GM18868 (cell line): Measurements from ENCODE around the gene FANCC.
"Not testable (repeated sequence)": the region's sequence is repeated elsewhere in the genome, so short reads cannot be mapped to it uniquely, and the experiment has no call there.

Experiments used
- ATAC-seq: cut with Tn5 transposase; IDR thresholded peaks from one replicate; pipeline ENCODE4 v1.9.1; 2021; ENCODE audit warnings: mild to moderate bottlenecking, moderate library complexity; ENCODE audit not compliant: unreplicated experiment

FANCC gene

GRCh38 chr9:95330720-95331404 lies 13.4 kb upstream of the FANCC start:
- ATAC-seq: no peak

GRCh38 chr9:95329061-95329460 lies 11.6 kb upstream of the FANCC start:
- not testable (repeated sequence) for ATAC-seq

- no peak for ATAC-seq
These were observed 9.8 kb upstream of the FANCC start for GRCh38 chr9:95327239-95327865.

DNA sequence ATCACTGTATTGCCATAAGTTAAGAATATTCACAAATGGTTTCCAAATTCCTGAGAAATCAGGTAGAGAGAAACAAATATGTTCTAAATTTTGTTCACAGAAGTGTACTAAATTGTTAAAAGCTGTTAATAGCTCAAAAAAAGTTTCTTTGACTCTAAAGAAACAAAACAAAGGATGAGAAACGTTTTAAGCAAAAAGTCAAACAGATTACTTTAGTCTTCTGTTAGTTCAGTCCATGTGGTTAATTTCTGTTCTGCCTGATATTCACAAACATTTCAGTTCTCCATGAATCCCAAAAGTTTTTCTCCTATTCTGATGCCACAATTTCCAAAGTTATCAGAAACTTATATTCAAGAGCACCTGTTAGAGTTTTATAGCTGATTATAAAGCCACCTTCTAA lies 7.7 kb upstream of the FANCC start:
- ATAC-seq: no peak

- ATAC-seq: no peak
These were observed 343 bp upstream of the FANCC start for GRCh38 chr9:95317893-95318211.

GRCh38 chr9:95316794-95317118 lies 753 bp downstream of the FANCC start:
- ATAC-seq: peak; percentile 40

GRCh38 chr9:95316274-95316673 lies 1.2 kb downstream of the FANCC start:
- ATAC-seq: no peak

DNA sequence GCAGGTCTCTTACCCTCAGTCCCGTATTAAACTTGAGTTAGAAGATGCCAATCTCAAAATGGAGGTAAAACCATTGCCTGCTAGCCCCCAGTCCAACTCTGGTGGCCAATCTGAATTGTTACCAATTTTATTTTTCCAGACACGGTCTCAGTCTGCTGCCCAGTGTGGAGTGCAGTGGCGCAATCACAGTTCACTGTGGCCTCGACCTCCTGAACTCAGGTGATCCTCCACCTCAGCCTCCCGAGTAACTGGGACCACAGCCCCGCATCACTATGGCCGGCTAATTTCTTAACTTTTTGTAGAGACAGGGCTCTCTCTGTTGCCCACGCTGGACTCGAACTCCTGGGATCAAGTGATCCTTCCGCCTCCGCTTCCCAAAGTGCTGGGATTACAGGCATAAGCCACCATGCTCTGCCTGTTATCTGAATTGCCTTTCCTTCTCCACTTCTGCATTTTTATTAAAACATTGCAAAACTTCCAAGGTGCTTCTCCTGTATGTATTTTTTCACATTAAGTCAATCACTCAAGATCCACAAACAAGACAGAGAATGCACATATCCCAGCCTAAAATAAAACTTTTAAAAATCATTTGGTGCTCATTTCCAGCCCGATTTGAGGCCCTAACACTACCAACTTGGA lies 2.3 kb downstream of the FANCC start:
- no peak for ATAC-seq

GRCh38 chr9:95313010-95313498 lies 4.5 kb downstream of the FANCC start:
- no peak for ATAC-seq

DNA sequence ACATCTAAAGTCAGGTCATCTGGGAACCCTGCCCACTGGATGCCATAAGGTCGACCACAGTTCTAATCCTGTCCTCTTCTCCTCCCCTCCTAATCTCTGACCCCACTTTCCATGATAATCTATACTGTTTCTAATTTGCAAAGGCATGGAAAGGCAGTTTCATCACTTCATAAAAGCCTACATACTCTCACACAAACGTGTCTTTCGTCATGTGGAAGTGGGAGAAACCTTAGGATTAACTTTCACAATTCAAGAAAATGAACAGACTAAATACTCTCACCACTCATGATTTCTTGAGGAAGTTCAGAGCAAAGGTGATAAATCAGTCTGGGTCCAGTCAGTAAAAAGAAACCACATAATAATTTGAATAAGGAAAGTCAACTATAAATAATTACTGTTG lies 5.5 kb downstream of the FANCC start:
- no peak for ATAC-seq

DNA sequence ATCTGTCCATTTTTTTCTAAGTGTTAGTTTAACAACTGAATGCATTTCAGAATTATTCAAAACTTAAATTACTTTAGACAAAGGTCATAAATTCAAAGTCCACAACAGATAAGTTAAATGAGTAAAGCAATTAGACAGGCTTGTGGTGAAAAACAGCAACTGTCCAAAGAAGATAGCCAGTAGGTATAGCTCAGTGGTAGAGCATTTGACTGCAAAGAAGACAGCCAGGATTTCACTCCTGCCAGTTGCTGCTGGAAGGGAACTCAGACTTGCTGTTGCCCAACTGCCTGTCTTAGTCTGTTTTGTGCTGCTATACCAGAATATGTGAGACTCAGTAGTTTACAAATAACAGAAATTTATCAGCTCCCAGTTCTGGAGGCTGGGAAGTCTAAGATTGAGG lies 10.0 kb downstream of the FANCC start:
- no peak for ATAC-seq

DNA sequence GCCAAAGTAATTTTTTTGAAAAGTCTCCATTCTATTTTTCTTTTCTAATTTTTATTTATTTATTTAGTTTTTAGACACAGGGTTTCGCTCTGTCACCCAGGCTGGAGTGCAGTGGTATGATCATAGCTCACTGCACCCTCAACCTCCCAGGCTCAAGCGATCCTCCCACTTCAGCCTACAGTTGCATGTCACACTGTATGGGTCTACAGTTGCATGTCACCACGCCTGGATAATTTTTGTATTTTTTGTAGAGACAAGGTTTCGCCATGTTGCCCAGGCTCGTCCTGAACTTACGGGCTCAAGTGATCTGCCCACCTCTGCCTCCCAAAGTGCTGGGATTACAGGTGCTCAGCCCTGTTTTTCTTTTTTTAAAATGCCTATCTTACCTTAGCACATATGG lies 10.7 kb downstream of the FANCC start:
- ATAC-seq: no peak

- no peak for ATAC-seq
These were observed 11.6 kb downstream of the FANCC start for GRCh38 chr9:95305770-95306492.

GRCh38 chr9:95302479-95302878 lies 15.0 kb downstream of the FANCC start:
- no peak for ATAC-seq

DNA sequence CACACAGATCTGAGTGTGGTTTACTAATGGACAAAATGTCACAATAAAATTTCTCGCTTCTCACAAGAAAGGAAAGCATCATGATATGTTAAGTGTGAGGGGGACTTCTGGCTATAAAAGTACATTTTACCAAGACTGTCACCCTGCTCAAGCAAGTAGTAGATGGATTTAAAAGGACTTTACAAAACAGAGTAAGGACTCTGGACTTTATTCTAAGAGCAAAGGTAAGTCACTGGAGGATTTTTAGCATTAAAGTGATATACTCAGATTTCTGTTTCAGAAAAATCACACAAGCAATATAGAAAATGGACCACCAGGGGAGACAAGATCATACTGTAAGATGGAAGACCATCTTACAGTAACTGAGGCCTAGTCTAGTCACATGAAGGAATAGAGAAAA lies 19.7 kb downstream of the FANCC start:
- no peak for ATAC-seq

DNA sequence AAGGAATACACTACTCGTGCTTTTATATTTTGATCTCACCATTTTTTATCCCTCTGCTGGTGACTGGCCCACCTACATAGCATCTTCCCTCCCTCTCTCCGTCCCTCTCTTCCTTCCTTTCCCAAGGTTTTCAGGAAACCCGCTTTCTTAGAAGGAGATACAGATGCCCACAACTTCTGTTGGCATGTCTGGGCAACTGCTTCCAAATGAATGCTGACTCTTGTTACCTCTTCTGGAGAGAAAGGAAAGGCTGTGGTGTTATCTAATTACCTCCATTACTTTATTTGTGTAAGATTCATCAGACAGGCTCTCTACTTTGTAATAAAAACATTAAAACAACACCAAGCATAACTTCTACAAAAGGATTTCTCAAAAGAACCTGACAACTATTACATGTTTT lies 20.2 kb downstream of the FANCC start:
- ATAC-seq: no peak

GRCh38 chr9:95296761-95297160 lies 20.7 kb downstream of the FANCC start:
- ATAC-seq: no peak

DNA sequence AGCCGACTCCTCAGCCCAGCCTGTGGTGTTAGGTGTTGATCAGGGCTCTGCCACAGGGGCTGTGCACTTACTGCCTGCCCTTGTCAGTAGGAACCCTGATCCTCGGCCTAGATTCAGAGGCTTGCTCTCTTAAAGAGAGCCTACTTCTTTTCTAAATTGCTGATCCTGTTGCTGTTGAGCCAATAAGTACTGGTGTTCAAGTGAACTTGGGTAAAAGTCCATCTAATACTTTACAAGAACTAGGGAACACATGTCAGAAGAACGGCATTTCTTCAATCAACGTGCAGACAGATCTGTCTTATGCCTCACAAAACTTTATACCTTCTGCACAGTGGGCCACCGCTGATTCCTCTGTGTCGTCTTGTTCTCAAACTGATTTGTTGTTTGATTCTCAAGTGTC lies 24.2 kb downstream of the FANCC start:
- ATAC-seq: not testable (repeated sequence)

- no peak for ATAC-seq
These were observed 25.3 kb downstream of the FANCC start for GRCh38 chr9:95292226-95292625.

DNA sequence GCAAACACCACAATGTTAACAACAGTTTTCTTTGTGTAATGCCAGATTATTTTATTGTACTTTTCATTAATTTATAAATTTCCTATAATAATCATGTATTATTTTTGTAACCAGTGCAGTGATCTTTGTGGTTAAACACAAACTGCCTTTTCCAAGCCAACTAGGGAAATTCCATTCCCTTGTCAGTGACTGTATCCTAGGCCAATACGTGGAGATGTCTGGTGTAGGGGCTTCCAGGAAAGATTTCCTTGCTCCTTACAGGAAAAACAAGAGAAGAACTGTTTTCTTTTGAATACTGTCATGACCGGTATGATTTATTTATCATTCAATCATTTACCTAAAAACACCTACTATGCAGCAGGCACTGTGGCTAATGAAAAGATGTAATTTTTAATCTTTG lies 31.4 kb downstream of the FANCC start:
- ATAC-seq: no peak

DNA sequence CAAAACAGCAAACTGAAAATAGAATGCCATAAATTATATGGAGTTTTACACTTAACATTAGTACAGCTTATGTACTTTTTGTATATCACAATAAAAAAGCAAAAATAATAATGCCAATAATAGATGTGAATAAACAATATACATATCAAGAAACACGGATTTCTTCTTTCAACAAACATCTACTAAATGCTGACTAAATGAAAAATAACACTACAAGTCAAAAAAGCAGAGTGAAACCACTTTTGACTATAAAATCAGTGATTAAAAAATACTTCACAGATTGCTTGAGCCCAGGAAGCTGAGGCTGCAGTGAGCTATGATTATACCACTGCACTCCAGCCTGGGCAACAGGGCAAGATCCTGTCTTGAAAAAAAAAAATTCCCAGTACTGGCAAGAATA lies 32.2 kb downstream of the FANCC start:
- ATAC-seq: no peak
